Brain microvascular endothelial cell (primary cell): ENCODE measurements around the gene NAT10.

Experiments used
- DNase-seq: peaks from one replicate; pipeline ENCODE4 v3.0.0-alpha.2; 2020
- H3K27ac ChIP-seq: fragments of 250-450 bp; sonication (Bioruptor Pico); 2 replicates; pipeline ENCODE4 v1.5.1; 2020; ENCODE audit warnings: mild to moderate bottlenecking, moderate library complexity
- H3K27me3 ChIP-seq: fragments of 250-450 bp; sonication (Bioruptor Pico); replicated peaks from 2 replicates; pipeline ENCODE4 v1.5.1; 2020; ENCODE audit warnings: mild to moderate bottlenecking
- H3K36me3 ChIP-seq: fragments of 250-450 bp; sonication (Bioruptor Pico); replicated peaks from 2 replicates; pipeline ENCODE4 v1.5.1; 2020; ENCODE audit warnings: mild to moderate bottlenecking
- H3K4me3 ChIP-seq: 2 replicates; pipeline ENCODE4 v1.5.1; 2011; ENCODE audit warnings: low read depth, mild to moderate bottlenecking, control low read depth, low read length, moderate library complexity
- in situ Hi-C: cut with HindIII; loops from 2 replicates; pipeline ENCODE4 v1.10.0; 2017; ENCODE audit warnings: low sequenced_read_pairs, low pct_ligation_motif_present
- TF ChIP-seq, protein P1 (sequence below): IDR thresholded peaks from 2 replicates; pipeline ENCODE4 v1.5.1; 2011; ENCODE audit warnings: low read depth, mild to moderate bottlenecking, moderate library complexity, low read length, control low read depth, inconsistent platforms; ENCODE audit errors: missing control alignments

The NAT10 gene

DNA sequence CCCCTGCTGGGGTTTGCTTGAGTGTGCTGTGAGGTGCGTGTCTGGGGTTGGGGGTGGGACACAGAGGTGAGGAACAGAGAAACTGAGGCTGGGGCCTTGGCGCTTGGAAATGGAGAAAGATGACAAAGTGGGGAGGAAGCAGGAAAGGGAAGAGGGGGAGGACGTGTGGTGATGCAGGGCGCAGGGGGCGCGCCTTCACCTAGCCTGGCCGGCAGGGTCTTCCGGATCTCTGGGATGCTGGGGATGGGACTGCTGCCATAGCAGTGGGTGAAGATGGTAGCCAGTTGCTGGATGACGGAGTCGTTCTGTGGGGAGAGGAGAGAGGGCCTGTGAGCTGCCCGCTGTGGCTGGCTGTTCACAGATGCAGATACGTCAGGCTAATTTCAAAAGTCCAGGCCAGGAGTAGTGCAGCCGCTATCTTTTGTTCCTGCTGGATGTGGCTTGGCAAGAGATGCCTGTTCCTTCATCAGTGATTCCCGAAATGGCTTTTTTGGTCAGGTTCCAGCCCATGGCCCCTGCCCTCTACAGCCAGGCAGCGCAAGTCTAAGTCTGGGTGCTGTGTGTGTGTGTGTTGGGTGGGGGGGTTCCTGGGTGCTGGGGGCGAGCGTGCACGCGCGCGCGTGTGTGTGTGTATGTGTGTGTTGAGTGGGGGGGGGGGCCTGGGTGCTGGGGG lies 54.8 kb downstream of the NAT10 start:
- no peak overlapping the region for H3K27ac ChIP-seq
- no peak overlapping the region for H3K4me3 ChIP-seq
- H3K36me3 ChIP-seq = peaks cover 10% of the 10 kb centered on the region
- in situ Hi-C loops = loop anchor here (25.0 kb wide), 1 partner anchor 327 kb away; no protein-coding TSS in a partner anchor
- H3K27me3 ChIP-seq = no peaks in the 10 kb centered on the region
- TF ChIP-seq, protein P1, sequence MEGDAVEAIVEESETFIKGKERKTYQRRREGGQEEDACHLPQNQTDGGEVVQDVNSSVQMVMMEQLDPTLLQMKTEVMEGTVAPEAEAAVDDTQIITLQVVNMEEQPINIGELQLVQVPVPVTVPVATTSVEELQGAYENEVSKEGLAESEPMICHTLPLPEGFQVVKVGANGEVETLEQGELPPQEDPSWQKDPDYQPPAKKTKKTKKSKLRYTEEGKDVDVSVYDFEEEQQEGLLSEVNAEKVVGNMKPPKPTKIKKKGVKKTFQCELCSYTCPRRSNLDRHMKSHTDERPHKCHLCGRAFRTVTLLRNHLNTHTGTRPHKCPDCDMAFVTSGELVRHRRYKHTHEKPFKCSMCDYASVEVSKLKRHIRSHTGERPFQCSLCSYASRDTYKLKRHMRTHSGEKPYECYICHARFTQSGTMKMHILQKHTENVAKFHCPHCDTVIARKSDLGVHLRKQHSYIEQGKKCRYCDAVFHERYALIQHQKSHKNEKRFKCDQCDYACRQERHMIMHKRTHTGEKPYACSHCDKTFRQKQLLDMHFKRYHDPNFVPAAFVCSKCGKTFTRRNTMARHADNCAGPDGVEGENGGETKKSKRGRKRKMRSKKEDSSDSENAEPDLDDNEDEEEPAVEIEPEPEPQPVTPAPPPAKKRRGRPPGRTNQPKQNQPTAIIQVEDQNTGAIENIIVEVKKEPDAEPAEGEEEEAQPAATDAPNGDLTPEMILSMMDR = no peak
- DNase-seq = no peak

DNA sequence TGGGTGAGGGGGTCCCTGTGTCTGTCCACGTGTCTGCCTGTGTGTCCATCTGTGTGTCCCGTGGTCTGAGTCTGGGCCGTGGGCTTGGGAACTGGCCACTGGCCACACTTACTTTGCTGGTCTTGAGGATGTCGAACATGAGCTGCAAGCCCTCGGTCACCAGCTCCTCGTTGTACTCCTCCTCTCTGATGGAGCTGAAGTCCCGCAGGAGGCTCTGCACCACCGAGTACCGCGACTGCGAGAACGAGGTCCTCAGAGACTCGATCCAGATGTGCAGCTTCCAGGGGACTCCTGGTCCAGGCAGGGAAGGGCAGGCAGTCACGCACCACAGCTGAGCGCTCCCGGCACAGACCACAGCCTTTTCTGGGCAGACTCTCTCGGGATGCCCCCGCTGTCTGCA lies 55.4 kb downstream of the NAT10 start:
- no peak overlapping the region for H3K4me3 ChIP-seq
- H3K27me3 ChIP-seq = no peaks in the 10 kb centered on the region
- no peak for DNase-seq
- peaks cover 7% of the 10 kb centered on the region for H3K36me3 ChIP-seq
- H3K27ac ChIP-seq = no peak overlapping the region
- TF ChIP-seq, protein P1 = no peak
- in situ Hi-C loops = loop anchor here (25.0 kb wide), 1 partner anchor 327 kb away; no protein-coding TSS in a partner anchor

DNA sequence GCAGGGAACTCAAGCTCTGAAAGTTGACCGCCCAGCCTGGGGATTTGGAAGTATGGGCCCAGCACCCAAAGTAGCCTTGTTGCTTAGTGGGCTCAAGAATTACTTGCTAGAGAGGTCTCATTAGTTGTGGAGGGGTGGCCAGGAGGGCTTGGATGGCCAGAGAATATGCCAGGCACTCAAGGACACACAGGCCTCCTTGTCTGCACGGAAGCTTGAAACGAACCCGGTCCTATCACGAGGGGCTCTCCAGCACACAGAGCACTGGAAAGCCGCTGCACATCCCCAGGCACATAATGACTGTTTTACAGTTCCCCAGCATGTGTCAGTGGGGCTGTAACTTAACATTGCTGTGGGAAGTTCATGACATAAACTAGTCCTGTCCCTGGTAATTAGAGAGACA lies 55.9 kb downstream of the NAT10 start:
- no peak for DNase-seq
- in situ Hi-C loops = loop anchor here (25.0 kb wide), 1 partner anchor 326 kb away; no protein-coding TSS in a partner anchor
- H3K27me3 ChIP-seq = no peaks in the 10 kb centered on the region
- TF ChIP-seq, protein P1 = no peak
- H3K4me3 ChIP-seq = no peak overlapping the region
- no peak overlapping the region for H3K27ac ChIP-seq
- peaks cover 7% of the 10 kb centered on the region for H3K36me3 ChIP-seq

DNA sequence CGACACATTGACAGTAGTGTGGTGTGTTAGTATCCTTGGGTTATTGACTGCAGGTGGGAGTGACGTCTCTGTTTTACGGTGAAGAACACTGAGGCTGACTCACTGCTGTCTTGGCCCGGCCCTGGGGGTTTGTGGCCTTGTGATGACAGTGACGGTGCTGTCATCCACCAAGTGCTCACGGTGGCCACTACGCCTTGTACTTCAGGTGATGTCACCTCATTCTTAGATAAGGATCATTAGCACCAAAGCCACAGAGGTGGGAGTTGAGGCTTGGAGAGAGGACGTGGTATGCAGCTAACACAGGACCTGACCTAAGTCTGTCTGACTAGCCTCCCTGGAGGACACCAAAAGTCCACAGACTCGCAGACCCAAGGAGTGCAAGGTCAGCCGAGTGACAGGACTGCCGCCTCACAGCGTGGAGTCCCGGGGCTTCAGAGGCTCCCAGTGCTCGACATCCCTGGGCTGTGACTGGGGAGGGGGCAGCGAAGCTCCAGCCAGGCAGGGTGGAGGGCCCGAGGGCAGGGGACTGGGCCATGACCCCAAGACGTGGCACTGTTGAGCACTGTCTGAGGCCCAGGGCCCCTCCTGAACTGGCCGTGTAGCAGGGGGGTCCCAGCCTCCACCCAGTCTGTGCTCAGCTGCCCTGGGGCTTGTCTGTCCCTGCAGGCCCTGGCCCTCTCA lies 56.5 kb downstream of the NAT10 start:
- Histone ChIP-seq H3K27ac (no peak overlapping the region), H3K36me3 (peaks cover 7% of the 10 kb centered on the region), H3K27me3 (no peaks in the 10 kb centered on the region), H3K4me3 (no peak overlapping the region)
- DNase-seq = peak; percentile 60
- in situ Hi-C loops = loop anchor here (25.0 kb wide), 1 partner anchor 325 kb away; no protein-coding TSS in a partner anchor
- TF ChIP-seq, protein P1 = no peak

DNA sequence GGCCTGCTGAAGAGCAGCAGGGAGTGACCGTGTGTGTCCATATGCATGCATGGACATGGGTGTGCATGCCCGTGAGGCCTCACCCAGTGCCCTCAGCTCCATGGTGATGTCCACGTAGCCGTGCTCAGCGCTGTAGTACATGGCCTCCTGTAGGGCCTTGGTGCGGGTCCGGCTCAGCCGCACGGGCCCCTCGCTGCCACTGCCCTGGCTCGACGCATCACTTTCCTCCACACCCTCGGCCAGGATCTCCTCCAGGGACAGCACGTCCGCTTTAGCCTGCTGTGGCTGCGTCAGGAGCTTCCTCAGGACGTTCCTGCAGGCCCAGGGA lies 57.0 kb downstream of the NAT10 start:
- in situ Hi-C loops = loop anchor here (25.0 kb wide), 1 partner anchor 325 kb away; no protein-coding TSS in a partner anchor
- peaks cover 7% of the 10 kb centered on the region for H3K36me3 ChIP-seq

More for the DNA sequence above, 57.0 kb downstream of the NAT10 start:
- Histone ChIP-seq H3K27ac (no peak overlapping the region), H3K4me3 (no peak overlapping the region), H3K27me3 (no peaks in the 10 kb centered on the region)
- TF ChIP-seq, protein P1 = no peak
- DNase-seq = no peak
